HG02943 (cell line): Measurements from ENCODE around the gene ARHGAP18.

Experiments
- ATAC-seq: cut with Tn5 transposase; IDR thresholded peaks from one replicate; pipeline ENCODE4 v1.9.1; 2021; ENCODE audit warnings: mild to moderate bottlenecking, low read depth, moderate library complexity; ENCODE audit not compliant: unreplicated experiment

The ARHGAP18 gene

GRCh38 chr6:129645830-129646579 lies 64.0 kb downstream of the ARHGAP18 start:
- no peak for ATAC-seq

- no peak for ATAC-seq
Observed at GRCh38 chr6:129645106-129645829, 64.7 kb downstream of the ARHGAP18 start.

GRCh38 chr6:129644567-129645015 lies 65.4 kb downstream of the ARHGAP18 start:
- ATAC-seq: no peak

- ATAC-seq: no peak
Observed at GRCh38 chr6:129643968-129644367, 66.0 kb downstream of the ARHGAP18 start.

- no peak for ATAC-seq
Observed at GRCh38 chr6:129643176-129643575, 66.8 kb downstream of the ARHGAP18 start.

GRCh38 chr6:129642322-129642721 lies 67.7 kb downstream of the ARHGAP18 start:
- no peak for ATAC-seq

GRCh38 chr6:129641344-129641743 lies 68.6 kb downstream of the ARHGAP18 start:
- ATAC-seq: no peak

DNA sequence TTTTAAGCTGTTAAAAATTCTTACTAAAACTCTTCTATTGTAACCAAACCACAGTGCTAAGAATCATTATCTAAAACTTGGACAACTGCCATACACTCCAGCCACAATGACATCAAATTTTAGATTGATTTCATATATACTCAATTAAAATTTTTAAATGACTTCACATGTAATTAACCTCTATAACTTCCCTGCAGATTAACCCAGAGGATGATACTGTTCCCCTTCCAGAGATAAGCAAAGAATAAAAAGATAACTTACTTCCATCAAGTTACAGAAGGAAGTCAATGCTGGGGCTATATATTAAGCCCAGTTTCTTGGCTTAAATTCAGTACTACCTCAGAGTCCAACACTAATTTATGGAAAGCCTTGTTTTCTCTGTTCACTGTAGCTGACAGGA lies 71.3 kb downstream of the ARHGAP18 start:
- ATAC-seq: no peak

DNA sequence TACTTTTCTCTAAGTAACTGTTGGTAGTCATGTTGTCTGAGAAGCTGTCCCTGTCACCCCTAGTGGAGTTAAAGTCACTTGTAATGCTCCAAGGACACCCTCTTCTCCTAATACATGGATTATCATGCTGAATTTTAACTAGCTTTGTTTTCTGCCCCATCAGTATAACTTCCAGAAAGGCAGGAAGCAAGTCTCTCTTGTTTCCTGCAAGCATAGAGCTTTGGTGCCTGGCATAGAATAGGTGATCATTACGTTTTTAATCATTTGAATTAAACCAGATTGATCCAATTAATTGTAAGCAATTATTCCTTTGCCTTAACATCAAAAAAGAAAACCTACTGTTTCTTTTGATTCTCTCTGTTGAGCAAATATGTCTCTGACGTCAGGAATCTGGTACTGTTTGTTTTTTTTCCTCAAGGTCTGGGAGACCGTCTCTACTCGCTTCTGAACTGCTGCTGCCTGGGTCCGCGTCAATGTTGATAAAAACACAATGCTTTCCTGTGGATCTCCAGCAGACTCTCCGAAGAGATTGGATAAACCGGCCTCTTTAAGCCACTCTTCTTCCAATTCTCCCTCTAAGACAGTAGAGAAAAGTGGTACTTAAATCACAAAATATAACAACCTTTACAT lies 71.8 kb downstream of the ARHGAP18 start:
- no peak for ATAC-seq

GRCh38 chr6:129637340-129638054 lies 72.5 kb downstream of the ARHGAP18 start:
- no peak for ATAC-seq

- no peak for ATAC-seq
Observed at GRCh38 chr6:129635396-129636130, 74.4 kb downstream of the ARHGAP18 start.

DNA sequence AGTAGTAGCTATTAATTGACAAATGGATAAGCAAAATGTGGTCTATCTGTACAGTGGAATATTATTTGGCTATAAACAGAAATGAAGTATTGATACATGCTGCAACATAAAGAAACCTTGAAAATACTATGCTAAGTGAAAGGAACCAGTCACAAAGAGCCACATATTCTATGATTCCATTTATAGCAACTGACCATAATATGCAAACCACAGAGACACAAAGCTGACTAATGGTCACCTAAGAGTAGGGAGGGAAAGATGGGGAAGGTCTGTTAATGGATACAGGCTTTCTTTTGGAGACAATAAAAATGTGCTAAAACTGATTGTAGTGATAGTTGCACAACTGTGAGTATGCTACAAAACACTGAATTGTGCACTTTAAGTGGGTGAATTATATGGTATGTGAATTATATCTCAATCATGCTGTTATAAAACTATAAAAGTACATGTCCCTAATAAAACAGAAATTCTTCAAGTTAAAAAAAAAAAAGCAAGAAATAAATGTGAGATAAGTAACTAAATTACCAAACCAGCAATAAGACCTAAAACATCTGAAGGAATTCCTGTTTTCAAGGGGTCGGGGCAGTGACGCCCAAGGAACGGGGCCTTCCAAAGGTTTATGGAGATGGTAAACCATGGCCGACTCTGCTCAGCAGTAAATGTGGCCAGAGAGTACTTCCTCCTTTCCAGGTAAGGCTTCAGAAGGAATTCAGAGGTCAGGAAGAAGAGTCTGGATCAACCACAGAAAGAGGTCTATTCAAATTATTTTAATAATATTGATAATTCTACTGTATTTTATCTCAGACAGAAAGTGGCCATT lies 75.4 kb downstream of the ARHGAP18 start:
- ATAC-seq: no peak

DNA sequence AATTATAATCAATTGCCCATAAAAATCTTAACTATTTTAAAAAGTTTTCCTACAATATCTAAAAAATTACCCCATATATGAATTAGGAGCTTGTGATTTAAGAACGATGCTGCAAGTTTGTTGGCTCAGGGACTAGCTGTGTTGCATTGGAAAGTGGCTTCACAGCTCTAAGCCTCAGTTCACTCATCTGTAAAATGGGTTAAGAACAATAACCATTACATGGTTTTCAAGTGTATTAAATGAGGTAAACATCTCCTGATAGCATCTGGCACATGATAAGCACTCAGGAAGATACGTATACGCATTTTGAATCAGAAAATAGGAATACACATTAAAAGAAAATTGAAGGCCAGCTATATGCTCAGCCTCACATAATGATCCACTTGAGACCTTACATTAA lies 76.4 kb downstream of the ARHGAP18 start:
- ATAC-seq: no peak

DNA sequence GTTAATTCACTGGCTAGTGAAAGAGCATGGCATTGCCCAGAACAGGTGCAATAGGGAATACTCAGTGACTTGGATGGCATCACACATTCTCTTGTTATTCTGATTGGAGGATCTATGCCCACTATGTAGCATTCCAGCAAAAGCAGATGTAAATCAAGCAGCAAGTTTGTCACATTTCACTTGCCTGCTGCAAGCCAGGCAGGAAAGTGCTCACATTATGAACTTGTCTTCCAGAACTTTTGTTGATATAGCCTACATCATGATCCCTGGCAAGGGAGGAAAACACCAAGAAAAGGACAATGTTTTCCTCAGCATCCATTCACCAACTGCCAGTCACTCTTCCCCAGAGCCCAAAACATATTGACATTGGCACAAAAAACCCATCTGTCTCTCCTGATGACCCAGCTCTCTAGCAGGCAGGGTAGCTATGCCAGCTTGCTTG lies 77.8 kb downstream of the ARHGAP18 start:
- ATAC-seq: no peak

GRCh38 chr6:129631070-129631469 lies 78.9 kb downstream of the ARHGAP18 start:
- no peak for ATAC-seq

DNA sequence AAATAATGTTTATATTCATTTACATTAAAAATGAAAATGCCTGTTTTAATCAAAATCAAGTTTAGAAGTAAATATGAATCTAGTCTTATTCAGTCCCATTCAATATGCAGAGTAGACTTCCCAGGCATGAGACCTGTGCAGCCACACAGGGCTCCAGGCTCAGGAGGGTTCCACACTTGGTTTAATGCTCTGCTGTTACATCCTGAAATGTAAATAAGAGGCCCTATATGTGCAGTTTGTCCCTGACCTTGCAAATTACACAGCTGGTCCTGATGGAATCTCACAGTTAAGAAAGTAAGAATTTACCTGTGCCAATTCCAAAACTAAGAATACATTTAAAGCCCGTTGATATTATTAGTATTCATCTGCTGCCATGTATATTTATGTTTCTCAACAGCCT lies 79.4 kb downstream of the ARHGAP18 start:
- ATAC-seq: no peak

- ATAC-seq: no peak
Observed at GRCh38 chr6:129628101-129628815, 81.7 kb downstream of the ARHGAP18 start.

DNA sequence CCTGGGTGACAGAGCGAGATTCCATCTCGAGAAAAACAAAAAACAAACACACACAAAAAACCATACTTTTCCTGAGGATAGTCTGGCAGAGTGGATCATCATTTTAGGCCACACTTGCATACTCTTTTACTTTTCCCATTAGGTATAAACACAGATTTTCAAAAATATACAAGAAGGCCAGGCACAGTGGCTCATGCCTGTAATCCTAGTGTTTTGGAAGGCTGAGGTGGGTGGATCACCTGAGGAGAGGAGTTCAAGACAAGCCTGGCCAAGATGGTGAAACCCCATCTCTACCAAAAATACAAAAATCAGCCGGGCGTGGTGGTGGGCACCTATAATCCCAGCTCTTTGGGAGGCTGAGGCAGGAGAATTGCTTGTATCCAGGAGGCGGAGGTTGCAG lies 85.5 kb downstream of the ARHGAP18 start:
- ATAC-seq: no peak
